OCI-LY7 (cell line): ENCODE results near the gene DBR1.

Experiments used
- EZH2phosphoT487 ChIP-seq: fragments of 200-600 bp; sonication (generic); IDR thresholded peaks from 2 replicates; pipeline ENCODE4 v1.6.1; 2018; ENCODE audit warnings: low read depth, borderline replicate concordance, mild to moderate bottlenecking, mixed run types, antibody characterized with exemption, low read length, moderate library complexity, mixed read lengths
- TF ChIP-seq, protein P1 (sequence below): fragments of 200-600 bp; sonication (generic); conservative IDR thresholded peaks from 2 replicates; pipeline ENCODE4 v1.5.1; 2014; ENCODE audit warnings: mild to moderate bottlenecking, antibody characterized with exemption, low read length, moderate library complexity, mixed read lengths

DNA sequence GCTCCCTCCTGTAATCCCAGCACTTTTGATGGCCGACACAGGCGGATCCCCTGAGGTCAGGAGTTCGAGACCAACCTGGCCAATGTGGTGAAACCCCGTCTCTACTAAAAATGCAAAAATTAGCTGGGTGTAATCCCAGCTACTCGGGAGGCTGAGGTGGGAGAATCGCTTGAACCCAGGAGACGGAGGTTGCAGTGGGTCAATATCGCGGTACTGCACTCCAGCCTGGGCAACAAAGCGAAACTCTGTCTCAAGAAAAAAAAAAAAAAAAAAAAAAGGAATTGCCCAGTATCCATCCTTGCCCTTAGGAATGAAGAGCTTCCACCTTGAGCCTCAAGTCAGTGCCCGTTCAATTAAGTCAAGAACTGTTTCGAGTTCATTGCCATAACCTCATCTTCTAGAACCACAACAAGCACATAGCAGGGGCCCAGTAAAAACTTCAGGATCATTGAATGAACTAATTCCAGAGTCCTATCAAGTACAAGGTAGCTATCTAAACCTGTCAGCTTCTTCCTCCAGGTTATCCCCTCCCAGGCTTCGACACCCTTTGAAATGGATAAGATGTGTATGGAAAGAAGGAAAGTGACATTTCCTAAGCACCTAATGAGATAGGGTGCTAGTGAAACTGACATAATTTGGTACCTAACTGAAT, 826 bp downstream of the DBR1 start:
- TF ChIP-seq, protein P1, sequence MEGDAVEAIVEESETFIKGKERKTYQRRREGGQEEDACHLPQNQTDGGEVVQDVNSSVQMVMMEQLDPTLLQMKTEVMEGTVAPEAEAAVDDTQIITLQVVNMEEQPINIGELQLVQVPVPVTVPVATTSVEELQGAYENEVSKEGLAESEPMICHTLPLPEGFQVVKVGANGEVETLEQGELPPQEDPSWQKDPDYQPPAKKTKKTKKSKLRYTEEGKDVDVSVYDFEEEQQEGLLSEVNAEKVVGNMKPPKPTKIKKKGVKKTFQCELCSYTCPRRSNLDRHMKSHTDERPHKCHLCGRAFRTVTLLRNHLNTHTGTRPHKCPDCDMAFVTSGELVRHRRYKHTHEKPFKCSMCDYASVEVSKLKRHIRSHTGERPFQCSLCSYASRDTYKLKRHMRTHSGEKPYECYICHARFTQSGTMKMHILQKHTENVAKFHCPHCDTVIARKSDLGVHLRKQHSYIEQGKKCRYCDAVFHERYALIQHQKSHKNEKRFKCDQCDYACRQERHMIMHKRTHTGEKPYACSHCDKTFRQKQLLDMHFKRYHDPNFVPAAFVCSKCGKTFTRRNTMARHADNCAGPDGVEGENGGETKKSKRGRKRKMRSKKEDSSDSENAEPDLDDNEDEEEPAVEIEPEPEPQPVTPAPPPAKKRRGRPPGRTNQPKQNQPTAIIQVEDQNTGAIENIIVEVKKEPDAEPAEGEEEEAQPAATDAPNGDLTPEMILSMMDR = no peak
- TF ChIP-seq EZH2phosphoT487 = no peak
